Measurements from ENCODE around the gene IQCE. TPM values are rescaled to one million over a fixed set of nuclear protein-coding genes. Genes with fewer than 3 reads are reported as not detected.
A peak's percentile ranks its signal among the peaks of the same experiment; 100 is the strongest.

Gene IQCE
- total RNA-seq, 1 donor = 4.6 TPM

DNA sequence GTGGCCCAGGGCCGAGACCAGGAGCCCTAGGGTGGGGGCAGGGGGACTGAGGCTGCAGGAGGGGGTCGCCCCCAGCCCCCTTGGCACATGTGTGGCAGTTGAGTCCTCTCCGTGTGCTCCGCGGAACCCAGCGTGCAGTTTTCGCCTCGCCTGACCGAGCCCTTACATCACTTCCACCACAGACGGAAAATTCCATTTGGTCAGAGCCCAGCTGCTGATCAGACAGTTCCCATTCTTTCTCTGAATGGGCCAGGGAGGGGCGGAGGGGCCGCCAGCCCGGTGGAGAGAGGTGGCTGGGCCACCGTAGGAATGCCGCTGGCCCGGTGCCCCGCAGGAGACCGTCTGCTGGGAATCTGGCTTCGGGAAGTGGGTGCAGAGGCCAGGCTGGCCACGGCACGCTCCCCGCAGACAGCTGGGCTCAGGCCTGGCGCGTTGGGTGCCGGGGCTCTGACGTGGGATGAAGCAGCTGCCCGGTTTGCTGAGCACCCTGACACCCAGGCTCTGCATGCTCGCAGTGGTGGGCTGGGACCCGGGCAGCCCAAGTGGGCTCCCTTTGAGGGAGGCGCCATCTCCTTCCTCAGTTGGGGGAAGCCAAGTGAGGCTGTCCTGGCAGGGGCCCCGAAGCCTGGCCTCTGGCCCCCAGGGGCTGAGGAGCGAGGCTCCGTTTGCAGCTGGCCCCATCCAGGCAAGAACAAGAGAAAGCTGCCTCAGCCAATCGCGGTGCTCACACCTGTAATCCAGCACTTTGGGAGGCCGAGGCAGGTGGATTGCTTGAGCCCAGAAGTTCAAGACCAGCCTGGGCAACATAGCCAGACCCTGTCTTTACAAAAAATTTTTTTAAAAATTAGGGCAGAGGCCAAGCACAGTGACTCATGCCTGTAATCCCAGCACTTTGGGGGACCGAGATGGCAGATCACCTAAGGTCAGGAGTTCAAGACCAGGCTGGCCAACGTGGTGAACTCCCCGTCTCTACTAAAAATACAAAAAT, 82.9 kb downstream of the IQCE start:
- DNase-seq (ENCODE audit: low read depth in 2 of 3, low spot score in 2 of 3) = peak in 1 of 3 donors; percentile 57

DNA sequence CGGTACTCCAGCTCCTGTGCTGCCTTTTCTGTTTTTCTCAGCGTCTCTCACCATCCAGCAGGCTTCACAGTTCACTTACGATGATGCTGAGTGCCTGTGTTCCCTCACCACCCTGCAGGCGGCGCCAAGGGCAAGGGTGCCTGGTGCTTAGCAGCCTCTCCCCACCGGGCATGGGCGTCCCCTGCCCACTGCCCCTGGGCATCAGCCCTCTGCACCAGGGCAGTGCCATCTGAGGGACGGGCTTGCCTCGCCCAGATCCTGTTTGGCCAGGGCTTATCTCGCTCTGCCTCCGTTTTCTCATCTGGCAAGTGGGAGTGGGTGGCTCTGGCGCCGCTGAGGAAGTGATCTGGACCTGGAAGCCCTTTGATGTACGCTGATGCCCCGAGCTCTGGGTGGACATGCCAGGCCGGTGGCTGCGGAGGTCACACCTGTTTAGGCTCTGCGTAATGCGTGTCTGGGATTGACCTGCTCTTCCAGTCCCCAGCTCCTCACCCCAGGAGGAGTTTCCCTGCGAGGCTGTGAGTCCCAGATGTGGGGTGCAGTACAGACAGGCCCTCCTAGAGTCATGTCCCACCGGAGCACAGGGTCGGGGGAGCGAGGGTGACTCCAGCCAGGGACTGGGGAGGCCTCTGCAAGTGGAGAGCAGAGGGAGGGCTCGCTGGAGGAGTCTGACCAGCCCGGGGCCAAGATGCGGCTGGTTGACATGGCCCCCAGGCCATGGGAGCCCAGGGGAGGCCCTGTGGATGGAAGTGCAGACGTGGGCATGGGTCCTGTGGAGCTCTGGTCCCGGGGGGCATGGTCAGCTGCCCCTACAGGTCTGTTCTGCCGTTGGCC, 84.8 kb downstream of the IQCE start:
- peak in 1 of 3 donors; percentile 36 for DNase-seq (ENCODE audit: low read depth in 2 of 3, low spot score in 2 of 3)

DNA sequence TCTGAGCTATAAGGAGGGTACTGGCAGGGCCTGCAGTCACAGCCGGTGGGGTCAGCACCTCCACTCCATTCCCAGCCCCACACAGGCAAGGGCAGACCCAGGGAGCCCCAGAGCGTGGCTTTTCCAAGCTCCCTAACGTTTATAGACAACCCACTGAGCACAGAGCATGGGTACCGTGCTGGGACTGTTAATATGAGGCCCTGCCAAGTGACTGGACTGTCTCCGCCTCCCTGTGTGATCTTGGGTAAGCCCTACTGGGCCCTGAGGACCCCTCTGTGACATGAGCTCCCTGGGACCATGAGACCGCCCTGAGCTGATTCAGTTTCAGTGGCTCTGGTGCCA, 85.4 kb downstream of the IQCE start:
- no peak for DNase-seq (ENCODE audit: low read depth in 2 of 3, low spot score in 2 of 3)

DNA sequence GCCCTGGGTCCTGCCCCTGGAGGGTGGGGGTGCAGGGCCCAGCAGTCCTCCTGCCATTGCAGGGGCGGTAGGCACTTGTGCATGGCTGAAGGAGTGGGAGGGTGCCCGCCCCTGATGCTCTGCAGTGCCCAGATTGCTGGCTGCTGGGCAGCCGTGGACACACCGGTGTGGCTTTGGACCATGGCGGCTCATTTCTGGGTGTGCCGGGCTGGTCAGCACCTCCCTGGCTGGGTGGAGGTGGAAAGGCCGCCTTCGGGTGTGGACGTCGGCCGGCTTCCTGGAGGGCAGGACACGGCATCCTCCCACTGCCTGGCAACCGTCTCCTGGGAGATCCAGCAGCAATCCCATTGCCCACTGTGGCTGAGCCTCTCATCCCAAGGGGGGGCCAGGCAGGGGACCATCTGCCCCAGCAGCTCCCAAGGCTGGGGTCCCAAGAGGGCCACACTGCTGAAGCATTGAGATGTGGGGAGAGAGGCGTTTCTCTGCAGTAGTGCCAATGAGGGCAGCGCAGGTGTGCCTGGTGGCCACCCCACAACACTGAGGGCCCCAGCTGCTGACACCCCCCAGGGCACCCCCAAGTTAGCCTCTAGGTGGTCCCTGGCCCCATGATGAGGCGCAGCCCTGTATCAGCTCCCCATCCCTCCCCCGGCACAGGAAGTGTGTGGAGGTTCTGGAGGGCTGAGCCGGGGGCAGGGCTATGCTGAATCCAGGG, 85.9 kb downstream of the IQCE start:
- no peak for DNase-seq (ENCODE audit: low read depth in 2 of 3, low spot score in 2 of 3)

DNA sequence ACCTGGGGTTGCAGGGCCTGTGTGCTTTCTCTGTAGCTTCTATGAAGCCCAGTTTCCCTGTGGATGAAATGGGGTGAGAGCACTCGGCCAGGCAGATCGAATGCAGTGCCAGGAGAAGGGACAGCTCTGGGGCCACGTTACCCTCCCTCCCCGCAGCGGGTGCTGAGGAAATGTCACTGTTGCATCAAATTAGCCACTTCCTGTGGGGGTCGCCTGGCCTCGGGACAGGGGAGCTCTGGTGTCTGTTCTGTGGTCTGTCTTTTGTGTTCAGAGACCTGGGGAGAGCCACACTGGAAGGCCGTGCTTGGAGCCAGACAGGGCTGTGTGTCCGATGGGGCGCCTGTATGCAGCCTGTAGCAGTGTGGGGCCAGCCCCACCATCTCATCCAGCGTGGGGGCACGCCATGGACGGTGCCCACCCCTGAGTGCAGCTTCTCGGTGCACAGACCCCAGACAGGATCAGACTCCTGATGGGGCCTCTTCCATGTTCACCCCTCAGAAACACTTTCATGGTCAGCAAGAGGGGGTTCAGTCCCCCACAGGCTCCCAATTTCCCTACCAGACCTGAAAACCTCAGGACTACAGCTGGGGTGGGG, 86.6 kb downstream of the IQCE start:
- DNase-seq (ENCODE audit: low read depth in 2 of 3, low spot score in 2 of 3) = peak in 2 of 3 donors; percentile 58 to 80

DNA sequence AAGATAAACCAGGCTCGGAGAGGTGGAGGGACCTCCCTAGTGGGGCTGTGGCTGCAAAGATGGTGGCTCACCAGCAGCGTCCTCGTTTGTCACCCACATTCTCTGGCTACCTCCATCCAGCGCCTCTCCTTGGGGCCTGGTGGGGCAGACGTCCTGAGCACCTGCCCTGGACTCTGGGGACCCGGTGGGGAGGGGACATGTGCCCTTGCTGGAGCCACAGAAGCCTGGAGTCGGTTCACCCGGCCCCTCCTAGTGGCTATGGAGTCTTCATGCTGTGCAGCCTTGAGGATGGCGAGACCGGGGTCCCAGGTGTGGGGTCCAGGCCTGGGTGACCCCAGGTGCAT, 87.5 kb downstream of the IQCE start:
- no peak for DNase-seq (ENCODE audit: low read depth in 2 of 3, low spot score in 2 of 3)

DNA sequence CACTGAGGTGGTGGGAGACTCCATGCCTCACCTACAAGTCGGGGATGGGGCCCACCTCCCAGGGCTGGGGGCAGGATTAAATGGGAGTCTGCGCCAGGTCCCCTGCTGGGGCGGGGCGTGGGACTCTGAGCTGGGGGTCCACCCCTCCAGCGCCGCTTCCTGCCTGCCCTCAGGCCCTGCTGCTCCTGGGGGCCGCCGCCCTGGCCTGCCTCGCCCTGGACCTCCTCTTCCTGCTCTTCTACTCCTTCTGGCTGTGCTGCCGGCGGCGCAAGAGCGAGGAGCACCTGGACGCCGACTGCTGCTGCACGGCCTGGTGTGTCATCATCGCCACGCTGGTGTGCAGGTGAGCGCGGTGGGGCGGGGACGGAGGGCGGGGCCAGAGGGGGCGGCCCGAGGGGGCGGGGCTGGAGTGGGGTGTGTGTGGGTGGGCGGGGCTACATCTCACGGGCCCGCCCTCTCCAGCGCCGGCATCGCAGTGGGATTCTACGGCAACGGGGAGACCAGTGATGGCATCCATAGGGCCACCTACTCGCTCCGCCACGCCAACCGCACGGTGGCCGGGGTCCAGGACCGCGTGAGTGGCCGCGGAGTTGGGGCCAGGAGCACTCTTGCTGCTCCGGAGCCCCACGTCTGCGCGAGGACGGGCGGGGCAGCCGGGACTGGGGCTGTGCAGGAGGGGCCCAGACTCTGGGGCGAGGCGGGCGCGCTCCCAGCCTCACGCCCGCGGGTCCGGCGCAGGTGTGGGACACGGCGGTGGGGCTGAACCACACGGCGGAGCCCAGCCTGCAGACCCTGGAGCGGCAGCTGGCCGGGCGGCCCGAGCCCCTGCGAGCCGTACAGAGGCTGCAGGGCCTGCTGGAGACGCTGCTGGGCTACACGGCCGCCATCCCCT, 88.1 kb downstream of the IQCE start:
- DNase-seq (ENCODE audit: low read depth in 2 of 3, low spot score in 2 of 3) = no peak

DNA sequence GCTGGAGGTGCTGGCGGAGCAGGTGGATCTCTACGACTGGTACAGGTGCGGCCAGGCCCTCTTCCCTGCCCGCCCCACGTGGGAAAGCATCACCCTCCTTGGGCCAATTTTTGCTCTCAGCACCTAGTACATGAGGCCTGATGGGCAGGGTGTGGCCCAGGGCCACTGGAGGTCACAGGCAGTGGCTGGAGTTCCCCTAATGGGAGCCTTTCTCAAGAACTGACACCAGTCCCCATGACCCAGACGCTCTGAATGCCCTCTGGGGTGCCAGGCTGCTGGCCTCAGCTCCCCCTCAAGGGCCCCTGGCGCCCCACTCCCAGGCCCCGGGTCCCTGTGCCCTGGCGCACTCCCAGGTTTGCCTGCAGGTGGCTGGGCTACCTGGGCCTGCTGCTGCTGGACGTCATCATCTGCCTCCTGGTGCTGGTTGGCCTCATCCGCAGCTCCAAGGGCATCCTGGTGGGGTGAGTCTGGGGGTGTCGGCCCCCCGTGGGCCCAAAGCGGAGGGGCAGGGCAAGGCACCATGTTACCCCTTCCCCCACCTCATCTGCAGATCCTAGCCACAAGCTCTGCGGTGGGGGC, 88.9 kb downstream of the IQCE start:
- DNase-seq (ENCODE audit: low read depth in 2 of 3, low spot score in 2 of 3) = no peak

DNA sequence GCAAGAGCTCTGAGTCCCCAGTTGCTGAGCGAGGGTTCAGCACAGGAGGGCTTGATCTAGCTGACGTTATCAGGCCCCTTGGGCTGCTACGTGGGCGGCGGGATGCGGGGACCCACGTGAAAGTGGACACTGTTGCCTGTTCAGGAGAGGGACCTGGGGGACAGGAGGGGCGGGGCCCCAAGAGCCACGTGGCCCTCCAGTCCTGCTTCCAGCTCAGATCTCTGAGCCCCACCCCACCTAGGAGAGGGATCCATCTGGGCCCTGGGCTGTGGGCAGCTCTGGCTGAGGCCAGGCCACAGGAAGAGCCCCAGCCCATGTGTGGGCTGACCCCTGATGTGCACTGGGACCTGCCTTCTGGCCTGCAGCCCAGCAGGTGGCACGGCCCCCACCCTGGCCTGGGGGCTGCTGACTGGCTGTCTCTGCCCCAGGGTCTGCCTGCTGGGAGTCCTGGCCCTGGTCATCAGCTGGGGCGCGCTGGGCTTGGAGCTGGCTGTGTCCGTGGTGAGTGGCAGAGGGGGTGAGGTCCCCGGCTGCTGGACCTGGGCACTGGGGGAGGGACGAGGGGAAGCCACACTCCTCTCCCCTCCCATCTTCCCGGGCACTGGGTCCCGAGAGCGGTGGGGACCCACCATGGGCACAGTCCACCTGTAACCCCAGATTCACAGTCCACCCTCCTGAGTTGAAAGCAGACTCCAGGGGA, 90.5 kb downstream of the IQCE start:
- no peak for DNase-seq (ENCODE audit: low read depth in 2 of 3, low spot score in 2 of 3)

DNA sequence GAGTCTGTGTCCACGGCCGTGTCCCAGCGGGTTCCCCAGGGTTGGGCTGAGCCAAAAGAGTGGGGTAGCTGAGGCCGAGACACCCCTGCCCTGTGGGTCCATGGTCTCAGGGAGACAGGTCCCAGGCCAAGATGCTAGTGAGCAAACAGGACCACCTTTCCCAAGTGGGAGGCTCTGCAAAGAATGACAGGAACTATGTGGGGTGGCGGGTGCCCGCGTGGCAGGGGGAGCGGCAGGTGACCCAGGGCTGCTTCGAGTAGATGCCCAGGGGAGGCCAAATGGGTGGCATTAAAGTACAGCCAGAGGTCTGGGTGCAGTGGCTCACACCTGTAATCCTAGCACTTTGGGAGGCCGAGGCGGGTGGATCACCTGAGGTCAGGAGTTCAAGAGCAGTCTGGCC, 91.2 kb downstream of the IQCE start:
- DNase-seq (ENCODE audit: low read depth in 2 of 3, low spot score in 2 of 3) = no peak

DNA sequence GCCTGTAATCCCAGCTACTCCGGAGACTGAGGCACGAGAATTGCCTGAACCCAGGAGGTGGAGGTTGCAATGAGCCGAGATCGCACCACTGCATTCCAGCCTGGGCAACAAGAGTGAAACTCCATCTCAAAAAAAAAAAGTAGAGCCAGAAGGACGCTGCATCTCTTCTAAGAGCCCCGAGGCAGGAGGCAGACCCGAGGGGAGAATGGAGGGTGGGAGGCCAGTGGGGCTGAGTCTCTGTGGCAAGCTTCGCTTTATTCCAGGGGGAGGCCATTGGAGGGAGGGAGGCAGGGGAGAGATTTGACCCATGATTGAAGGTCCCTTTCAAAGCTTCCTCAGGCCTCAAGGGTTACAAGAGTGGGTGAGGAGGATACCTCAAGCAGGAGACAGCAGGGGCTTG, 91.7 kb downstream of the IQCE start:
- DNase-seq (ENCODE audit: low read depth in 2 of 3, low spot score in 2 of 3) = no peak

DNA sequence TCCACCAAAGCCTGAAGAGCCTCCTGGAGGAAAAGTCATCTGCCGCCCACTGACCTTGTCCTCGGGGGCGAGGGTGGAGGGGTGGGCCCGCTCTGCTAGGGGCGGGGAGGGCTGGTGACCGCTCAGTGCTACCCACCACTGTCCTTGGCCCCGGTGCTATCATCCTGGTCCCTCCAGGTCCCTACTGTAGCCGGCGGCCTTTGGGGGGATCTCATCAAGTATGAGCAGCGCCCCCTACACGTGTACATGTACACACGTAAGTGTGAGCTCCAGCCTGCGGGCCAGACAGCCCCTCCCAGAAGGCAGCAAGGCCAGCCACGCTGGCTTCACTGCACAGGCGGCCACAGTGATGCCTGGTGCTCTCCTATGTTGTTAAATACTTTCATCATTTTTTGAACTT, 92.6 kb downstream of the IQCE start:
- DNase-seq (ENCODE audit: low read depth in 2 of 3, low spot score in 2 of 3) = peak in 1 of 3 donors; percentile 54

DNA sequence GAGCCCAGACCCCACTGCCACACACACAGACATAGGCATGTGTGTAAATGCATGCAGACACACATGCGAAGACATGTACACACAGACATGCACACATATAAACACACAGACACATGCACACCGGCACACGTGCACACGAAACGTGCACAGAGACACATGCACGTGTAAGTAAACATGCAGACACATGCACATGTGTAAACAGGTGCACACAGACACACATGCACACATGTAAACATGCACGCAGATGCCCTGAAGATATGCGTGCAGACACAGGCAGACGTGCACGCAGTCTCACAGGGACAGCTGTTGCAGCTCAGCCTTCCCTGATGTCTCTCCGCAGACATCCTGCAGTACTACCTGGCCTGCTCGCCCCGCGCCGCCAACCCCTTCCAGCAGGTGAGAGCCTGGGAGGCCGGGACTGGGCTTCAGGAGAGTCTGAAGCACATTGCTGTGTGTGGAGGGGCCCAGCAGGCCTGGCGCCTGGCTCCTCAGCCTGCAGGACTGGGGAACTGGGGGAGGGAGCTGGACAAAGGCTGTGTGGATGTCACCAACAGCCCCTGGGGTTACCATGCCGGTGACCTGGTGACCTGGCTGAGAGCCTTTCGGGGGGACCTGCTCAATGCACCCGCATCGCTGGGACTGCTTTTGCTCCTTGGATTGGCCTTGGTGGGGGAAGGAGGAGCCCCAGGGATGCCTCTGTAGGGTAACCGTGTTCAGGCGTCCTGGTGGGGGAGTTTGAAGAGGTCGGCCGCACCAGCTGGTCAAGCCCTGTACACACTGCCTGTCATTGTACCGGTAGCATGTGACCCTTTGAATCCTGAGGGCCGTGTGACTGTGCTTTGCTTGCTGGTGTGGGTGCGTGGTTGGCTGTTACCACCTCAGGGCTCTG, 93.3 kb downstream of the IQCE start:
- no peak for DNase-seq (ENCODE audit: low read depth in 2 of 3, low spot score in 2 of 3)

DNA sequence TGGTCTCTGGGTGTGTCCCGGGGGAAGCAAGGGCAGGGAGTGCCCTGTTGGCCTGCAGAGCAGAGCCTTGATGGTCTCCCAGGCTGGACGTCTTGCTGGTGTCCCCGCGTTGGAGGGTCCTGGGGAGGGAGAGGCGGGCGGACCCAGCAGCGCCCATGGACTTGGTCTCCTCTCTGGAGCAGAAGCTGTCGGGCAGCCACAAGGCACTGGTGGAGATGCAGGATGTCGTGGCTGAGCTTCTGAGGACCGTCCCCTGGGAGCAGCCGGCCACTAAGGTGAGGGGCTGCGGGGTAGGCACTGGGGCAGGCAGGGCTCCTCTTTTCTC, 93.9 kb downstream of the IQCE start:
- no peak for DNase-seq (ENCODE audit: low read depth in 2 of 3, low spot score in 2 of 3)

DNA sequence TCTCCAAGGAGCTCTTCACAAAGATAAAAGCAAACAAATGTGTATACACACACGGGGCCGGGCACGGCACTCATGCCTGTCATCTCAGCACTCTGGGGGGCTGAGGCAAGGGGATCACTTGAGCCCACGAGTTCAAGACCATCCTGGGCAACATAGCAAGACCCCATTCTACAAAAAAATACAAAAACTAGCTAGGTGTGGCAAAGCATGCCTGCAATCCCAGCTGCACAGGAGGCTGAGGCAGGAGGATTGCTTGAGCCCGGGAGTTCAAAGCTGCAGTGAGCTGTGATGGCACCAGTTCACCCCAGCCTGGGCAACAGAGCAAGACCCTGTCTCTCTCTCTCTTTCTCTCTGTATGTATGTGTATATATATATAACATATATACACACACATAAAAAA, 95.3 kb downstream of the IQCE start:
- no peak for DNase-seq (ENCODE audit: low read depth in 2 of 3, low spot score in 2 of 3)

DNA sequence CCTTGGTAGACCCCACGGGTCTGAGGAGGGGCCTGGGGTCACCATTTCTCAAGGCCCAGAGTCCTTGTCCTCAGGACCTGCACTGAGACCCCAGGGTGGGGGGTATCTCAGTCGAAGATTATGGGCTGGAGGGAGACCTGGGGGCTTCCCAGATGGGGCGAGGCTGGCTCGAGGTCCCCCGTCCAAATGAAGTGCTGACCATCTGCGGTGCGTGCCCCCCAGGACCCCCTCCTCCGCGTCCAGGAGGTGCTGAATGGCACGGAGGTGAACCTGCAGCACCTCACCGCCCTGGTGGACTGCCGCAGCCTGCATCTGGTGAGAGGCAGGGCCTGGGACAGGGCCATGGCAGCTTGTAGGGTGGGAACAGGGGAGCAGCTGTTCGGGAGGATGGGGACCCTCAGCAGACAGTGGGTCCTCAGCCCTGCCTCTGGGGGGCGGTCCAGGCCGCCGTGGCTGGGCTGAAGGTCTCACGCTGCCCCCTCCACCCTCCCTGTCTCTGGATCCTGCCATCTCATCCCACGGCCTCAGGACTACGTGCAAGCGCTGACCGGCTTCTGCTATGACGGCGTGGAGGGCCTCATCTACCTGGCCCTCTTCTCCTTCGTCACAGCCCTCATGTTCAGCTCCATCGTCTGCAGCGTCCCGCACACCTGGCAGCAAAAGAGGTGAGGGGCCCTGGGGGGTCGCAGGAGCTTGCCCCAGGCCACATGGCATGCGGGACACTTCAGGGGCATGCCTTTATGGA, 97.3 kb downstream of the IQCE start:
- DNase-seq (ENCODE audit: low read depth in 2 of 3, low spot score in 2 of 3) = no peak

DNA sequence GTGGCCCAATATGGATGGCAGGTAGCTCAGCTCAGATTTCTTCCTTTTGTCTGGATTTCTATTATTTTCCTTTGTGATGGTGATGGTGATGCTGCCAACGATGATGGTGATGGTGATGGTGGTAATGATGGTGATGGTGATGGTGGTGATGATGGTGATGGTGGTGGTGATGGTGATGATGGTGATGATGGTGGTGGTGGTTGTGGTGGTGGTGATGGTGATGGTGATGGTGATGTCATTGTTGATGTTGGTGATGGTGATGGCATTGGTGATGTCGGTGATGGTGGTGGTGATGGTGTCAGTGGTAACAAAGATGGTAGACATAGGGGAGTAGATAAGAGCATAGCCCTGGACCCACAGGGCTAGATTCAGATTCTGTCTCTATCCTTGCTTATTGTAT, 98.4 kb downstream of the IQCE start:
- no peak for DNase-seq (ENCODE audit: low read depth in 2 of 3, low spot score in 2 of 3)

All from hematopoietic multipotent progenitor cell (in vitro differentiated cells).